Astrocyte (in vitro differentiated cells and primary cell): ENCODE data around the gene METTL1. TPM values are rescaled to one million over a fixed set of nuclear protein-coding genes. Genes with fewer than 3 reads are reported as not detected.

Experiments
- DNase-seq: peaks from one replicate; pipeline ENCODE4 v3.0.0-alpha.2; 2010; ENCODE audit warnings: low read depth
- FAIRE-seq: peaks from 2 replicates; lab custom pipeline; 2011; peaks lifted over from hg19 to GRCh38; lab: Jason Lieb, UNC
- H2AFZ ChIP-seq: 2 replicates; pipeline ENCODE4 v1.6.0; 2012; ENCODE audit warnings: low read depth, low read length, inconsistent platforms
- H3K27ac ChIP-seq: 2 replicates; pipeline ENCODE4 v1.5.1; 2011; ENCODE audit warnings: low read depth, low read length, inconsistent platforms
- H3K27me3 ChIP-seq: 2 replicates; pipeline ENCODE4 v1.6.0; 2011; ENCODE audit warnings: low read length, inconsistent platforms; ENCODE audit not compliant: insufficient read depth
- H3K36me3 ChIP-seq: 2 replicates; pipeline ENCODE4 v1.5.1; 2011; ENCODE audit warnings: low read length, inconsistent platforms; ENCODE audit not compliant: insufficient read depth
- H3K4me1 ChIP-seq: 2 replicates; pipeline ENCODE4 v1.5.1; 2011; ENCODE audit warnings: low read length, inconsistent platforms; ENCODE audit not compliant: insufficient read depth
- H3K4me2 ChIP-seq: 2 replicates; pipeline ENCODE4 v1.6.0; 2012; ENCODE audit warnings: low read length, inconsistent platforms
- H3K4me3 ChIP-seq: 2 replicates; pipeline ENCODE4 v1.5.1; 2011; ENCODE audit warnings: low read depth, mild to moderate bottlenecking, low read length, inconsistent platforms; ENCODE audit not compliant: insufficient read depth
- H3K79me2 ChIP-seq: 2 replicates; pipeline ENCODE4 v1.6.0; 2012; ENCODE audit warnings: mild to moderate bottlenecking, low read length, inconsistent platforms; ENCODE audit not compliant: insufficient read depth
- H3K9ac ChIP-seq: 2 replicates; pipeline ENCODE4 v1.6.0; 2012; ENCODE audit warnings: mild to moderate bottlenecking, low read length, inconsistent platforms
- H3K9me3 ChIP-seq: 2 replicates; pipeline ENCODE4 v1.5.1; 2012; ENCODE audit warnings: low read depth, mild to moderate bottlenecking, low read length, inconsistent platforms; ENCODE audit not compliant: insufficient read depth
- H4K20me1 ChIP-seq: 2 replicates; pipeline ENCODE4 v1.6.0; 2012; ENCODE audit warnings: low read length, inconsistent platforms; ENCODE audit not compliant: insufficient read depth
- H3K27ac Mint-ChIP-seq: one replicate; pipeline ENCODE4 v1.8.0; 2021; ENCODE audit warnings: mild to moderate bottlenecking, mixed read lengths; ENCODE audit not compliant: unreplicated experiment
- H3K27me3 Mint-ChIP-seq: one replicate; pipeline ENCODE4 v1.8.0; 2021; ENCODE audit warnings: low read depth, mixed read lengths; ENCODE audit not compliant: unreplicated experiment
- H3K36me3 Mint-ChIP-seq: one replicate; pipeline ENCODE4 v1.8.0; 2021; ENCODE audit warnings: low read depth, mixed read lengths; ENCODE audit not compliant: unreplicated experiment
- H3K4me1 Mint-ChIP-seq: one replicate; pipeline ENCODE4 v1.8.0; 2021; ENCODE audit warnings: low read depth, mixed read lengths; ENCODE audit not compliant: unreplicated experiment
- H3K4me3 Mint-ChIP-seq: one replicate; pipeline ENCODE4 v1.8.0; 2021; ENCODE audit warnings: mild to moderate bottlenecking, moderate library complexity, mixed read lengths; ENCODE audit not compliant: unreplicated experiment
- H3K9me3 Mint-ChIP-seq: one replicate; pipeline ENCODE4 v1.8.0; 2021; ENCODE audit warnings: mild to moderate bottlenecking, mixed read lengths; ENCODE audit not compliant: unreplicated experiment
- EZH2 ChIP-seq: IDR thresholded peaks from 2 replicates; pipeline ENCODE4 v1.6.1; 2012; ENCODE audit warnings: mild to moderate bottlenecking, low read length, inconsistent platforms; ENCODE audit not compliant: insufficient read depth
- total RNA-seq: library from RNA; stranded (reverse); gene quantifications from 2 replicates; pipeline ENCODE4 v1.2.1, GENCODE V29; 2021
- TF ChIP-seq, protein P1 (sequence below): IDR thresholded peaks from 2 replicates; pipeline ENCODE4 v1.5.1; 2011; ENCODE audit warnings: low read depth, mild to moderate bottlenecking, inconsistent platforms, low read length, moderate library complexity; ENCODE audit not compliant: insufficient read depth

METTL1 gene
- total RNA-seq, 1 donor from 2014 or later: 21.1 TPM

DNA sequence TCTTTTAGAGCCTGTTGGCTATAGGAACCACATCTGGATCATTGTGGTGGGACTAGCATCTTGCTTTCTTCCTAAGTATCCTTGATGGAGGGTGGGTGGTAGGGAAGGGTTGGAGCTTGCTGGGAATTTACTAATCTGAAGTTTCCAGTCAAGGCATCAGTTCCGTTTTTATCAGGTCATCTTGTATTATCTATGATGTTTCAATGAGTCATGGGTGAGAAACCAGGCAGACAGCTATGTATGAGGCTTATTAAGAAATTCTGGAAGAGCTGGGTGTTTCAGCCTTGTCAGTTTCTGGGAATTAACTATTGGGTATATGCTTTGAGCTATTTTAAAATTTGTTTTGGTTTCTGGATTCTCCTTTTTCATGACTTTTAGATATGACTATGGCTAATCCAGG lies 22.0 kb upstream of the METTL1 start:
- H3K27ac Mint-ChIP-seq: peak overlapping the region; percentile 62
- peaks cover 19% of the 10 kb centered on the region for H3K36me3 ChIP-seq
- no peaks in the 10 kb centered on the region for H4K20me1 ChIP-seq
- no peaks in the 10 kb centered on the region for H3K79me2 ChIP-seq
- no peaks in the 10 kb centered on the region for H3K27me3 Mint-ChIP-seq
- no peak overlapping the region for H3K4me3 ChIP-seq
- H3K27ac ChIP-seq: peak overlapping the region; percentile 76
- TF ChIP-seq EZH2: no peak
- TF ChIP-seq, protein P1, sequence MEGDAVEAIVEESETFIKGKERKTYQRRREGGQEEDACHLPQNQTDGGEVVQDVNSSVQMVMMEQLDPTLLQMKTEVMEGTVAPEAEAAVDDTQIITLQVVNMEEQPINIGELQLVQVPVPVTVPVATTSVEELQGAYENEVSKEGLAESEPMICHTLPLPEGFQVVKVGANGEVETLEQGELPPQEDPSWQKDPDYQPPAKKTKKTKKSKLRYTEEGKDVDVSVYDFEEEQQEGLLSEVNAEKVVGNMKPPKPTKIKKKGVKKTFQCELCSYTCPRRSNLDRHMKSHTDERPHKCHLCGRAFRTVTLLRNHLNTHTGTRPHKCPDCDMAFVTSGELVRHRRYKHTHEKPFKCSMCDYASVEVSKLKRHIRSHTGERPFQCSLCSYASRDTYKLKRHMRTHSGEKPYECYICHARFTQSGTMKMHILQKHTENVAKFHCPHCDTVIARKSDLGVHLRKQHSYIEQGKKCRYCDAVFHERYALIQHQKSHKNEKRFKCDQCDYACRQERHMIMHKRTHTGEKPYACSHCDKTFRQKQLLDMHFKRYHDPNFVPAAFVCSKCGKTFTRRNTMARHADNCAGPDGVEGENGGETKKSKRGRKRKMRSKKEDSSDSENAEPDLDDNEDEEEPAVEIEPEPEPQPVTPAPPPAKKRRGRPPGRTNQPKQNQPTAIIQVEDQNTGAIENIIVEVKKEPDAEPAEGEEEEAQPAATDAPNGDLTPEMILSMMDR: no peak
- peak; percentile 91 for DNase-seq
- FAIRE-seq: peak; percentile 77
- peaks cover 9% of the 10 kb centered on the region for H3K4me1 Mint-ChIP-seq
- peak overlapping the region; percentile 62 for H3K4me2 ChIP-seq
- H2AFZ ChIP-seq: no peak overlapping the region
- no peaks in the 10 kb centered on the region for H3K9me3 Mint-ChIP-seq
- no peaks in the 10 kb centered on the region for H3K27me3 ChIP-seq
- no peaks in the 10 kb centered on the region for H3K9me3 ChIP-seq
- H3K36me3 Mint-ChIP-seq: peaks cover 17% of the 10 kb centered on the region
- peaks cover 13% of the 10 kb centered on the region for H3K4me1 ChIP-seq
- peak overlapping the region; percentile 64 for H3K9ac ChIP-seq
- no peak overlapping the region for H3K4me3 Mint-ChIP-seq

DNA sequence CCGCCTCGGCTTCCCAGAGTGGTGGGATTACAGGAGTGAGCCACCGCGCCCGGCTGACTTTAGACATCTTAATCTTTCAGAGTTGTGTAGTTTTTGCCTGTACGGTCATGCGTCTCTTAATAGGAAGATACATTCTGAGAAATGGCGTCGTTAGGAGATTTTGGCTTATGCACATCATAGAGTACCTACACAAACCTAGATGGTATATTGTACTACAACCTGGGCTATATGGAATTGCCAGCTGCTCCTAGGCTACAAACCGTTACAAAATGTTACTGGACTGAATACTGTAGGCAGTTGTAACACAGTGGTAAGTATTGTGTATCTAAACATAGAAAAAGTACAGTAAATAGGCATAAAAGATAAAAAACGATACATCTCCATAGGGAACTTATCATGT lies 12.0 kb upstream of the METTL1 start:
- Histone ChIP-seq H3K4me3 (no peak overlapping the region), H3K27me3 (no peaks in the 10 kb centered on the region), H3K4me2 (no peak overlapping the region)

DNA sequence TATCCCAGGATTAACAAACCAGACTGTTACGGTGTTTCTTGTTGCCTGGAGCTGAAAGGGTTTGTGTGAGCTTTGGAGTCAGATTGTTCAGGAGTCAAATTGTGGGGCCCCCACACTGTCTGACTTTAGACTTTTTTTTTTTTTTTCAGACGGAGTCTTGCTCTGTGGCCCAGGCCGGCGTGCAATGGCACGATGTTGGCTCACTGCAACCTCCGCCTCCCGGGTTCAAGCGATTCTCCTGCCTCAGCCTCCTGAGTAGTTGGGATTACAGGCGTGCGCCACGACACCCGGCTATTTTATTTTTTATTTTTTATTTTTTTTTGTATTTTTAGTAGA lies 11.5 kb upstream of the METTL1 start:
- Histone ChIP-seq H3K4me2 (peak overlapping the region; percentile 93), H3K4me3 (peak overlapping the region; percentile 96), H3K79me2 (peaks cover 18% of the 10 kb centered on the region), H3K9me3 (no peaks in the 10 kb centered on the region), H3K27me3 (no peaks in the 10 kb centered on the region), H4K20me1 (peaks cover 5% of the 10 kb centered on the region), H3K27ac (peak overlapping the region; percentile 75), H2AFZ (peak overlapping the region; percentile 94), H3K36me3 (peaks cover 26% of the 10 kb centered on the region), H3K9ac (peak overlapping the region; percentile 97), H3K4me1 (peaks cover 4% of the 10 kb centered on the region)
- DNase-seq: no peak
- peak overlapping the region; percentile 100 for H3K4me3 Mint-ChIP-seq
- peaks cover 5% of the 10 kb centered on the region for H3K4me1 Mint-ChIP-seq
- no peaks in the 10 kb centered on the region for H3K9me3 Mint-ChIP-seq
- H3K27me3 Mint-ChIP-seq: no peaks in the 10 kb centered on the region
- TF ChIP-seq EZH2: no peak
- TF ChIP-seq, protein P1: no peak
- H3K36me3 Mint-ChIP-seq: peaks cover 8% of the 10 kb centered on the region
- peak overlapping the region; percentile 94 for H3K27ac Mint-ChIP-seq
- no peak for FAIRE-seq

More for the DNA sequence above, 12.0 kb upstream of the METTL1 start:
- Mint-ChIP-seq H3K27me3 (no peaks in the 10 kb centered on the region), H3K9me3 (no peaks in the 10 kb centered on the region), H3K36me3 (peaks cover 6% of the 10 kb centered on the region), H3K4me3 (peak overlapping the region; percentile 80), H3K27ac (peak overlapping the region; percentile 62), H3K4me1 (peaks cover 5% of the 10 kb centered on the region)
- no peak for FAIRE-seq
- DNase-seq: no peak
- Histone ChIP-seq H3K27ac (no peak overlapping the region), H3K9ac (no peak overlapping the region), H3K36me3 (peaks cover 28% of the 10 kb centered on the region), H4K20me1 (peaks cover 5% of the 10 kb centered on the region), H2AFZ (no peak overlapping the region), H3K4me1 (peaks cover 4% of the 10 kb centered on the region), H3K9me3 (no peaks in the 10 kb centered on the region), H3K79me2 (peaks cover 18% of the 10 kb centered on the region)
- TF ChIP-seq EZH2: no peak
- TF ChIP-seq, protein P1: no peak
